ENCODE data around the gene KLRC4.

- no peak for TF ChIP-seq EP300 (IDR thresholded peaks at IDR 0.05)
- no peak for TF ChIP-seq POLR2A (IDR thresholded peaks at IDR 0.05)
Observed at GRCh38 chr12:10388624-10389413, 20.7 kb downstream of the KLRC4 start.
